Sigmoid colon (tissue), 4 donors: Measurements from ENCODE around the gene SNAP47.

Source experiments
- CTCF ChIP-seq, 4 experiments: fragments of 450-650 bp in 3 of 4; fragments of 200-600 bp in 1 of 4; IDR thresholded peaks; one replicate each; pipeline ENCODE4 v1.5.1; 2016 to 2019; ENCODE audit warnings: antibody characterized with exemption in 4 of 4, mild to moderate bottlenecking in 3 of 4, moderate library complexity in 2 of 4
- POLR2AphosphoS5 ChIP-seq, 4 donors: sonication (generic); formaldehyde crosslinking; IDR thresholded peaks; one replicate each; pipeline ENCODE4 v1.6.1; 2017; ENCODE audit warnings: antibody characterized with exemption in 4 of 4

DNA sequence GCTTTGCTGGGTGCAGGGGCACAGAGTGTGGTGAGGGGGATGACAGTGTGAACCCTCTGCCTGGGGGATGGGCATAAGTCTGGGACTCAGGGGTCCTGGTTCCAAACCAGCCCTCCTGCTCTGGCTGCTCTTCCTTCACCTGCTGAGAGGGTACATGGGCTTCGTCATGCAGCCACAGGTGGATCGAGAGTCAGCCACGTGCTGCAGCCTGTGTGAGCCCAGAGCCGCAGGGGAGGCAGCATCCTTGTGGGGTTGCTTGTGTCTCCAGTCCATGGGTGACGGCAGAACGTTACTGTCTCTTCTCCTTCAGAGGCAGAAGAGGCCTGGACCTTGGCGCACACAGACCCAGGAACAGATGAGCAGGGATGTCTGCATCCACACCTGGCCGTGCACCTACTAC is 12.1 kb downstream of the SNAP47 start:
- TF ChIP-seq CTCF (IDR thresholded peaks at IDR 0.05) (no peak), POLR2AphosphoS5 (IDR thresholded peaks at IDR 0.05) (no peak)
